Panc1 (cell line): ENCODE data around the gene RGS12. TPM values are rescaled to one million over a fixed set of nuclear protein-coding genes. Genes with fewer than 3 reads are reported as not detected.

ENCODE experiments used
- ATAC-seq: fragments of 200-7000 bp; cut with Tn5 transposase; 2 replicates; pipeline ENCODE4 v1.9.1; 2020; ENCODE audit warnings: mild to moderate bottlenecking, moderate library complexity
- BruUV-seq: library from RNA; stranded (reverse); fragments of 400-500 nt; replicated peaks from 2 replicates; lab custom pipeline; 2021; lab: Mats Ljungman, UMichigan
- CTCF ChIA-PET: fragments of 300-600 bp; sonication (Branson Sonifier 250); formaldehyde crosslinking; loops from one replicate; lab custom pipeline; 2022; ENCODE audit warnings: antibody characterized with exemption; lab: Charles Lee
- POLR2A ChIA-PET: fragments of 300-600 bp; sonication (Branson Sonifier 250); formaldehyde crosslinking; loops from one replicate; lab custom pipeline; 2022; ENCODE audit warnings: antibody characterized with exemption; lab: Charles Lee
- DNase-seq: peaks from one replicate; pipeline ENCODE4 v3.0.0-alpha.2; 2010; ENCODE audit warnings: low read depth, low spot score
- H3K27ac ChIP-seq: 2 replicates; pipeline ENCODE4 v1.5.1; 2011; ENCODE audit warnings: mild to moderate bottlenecking, low read length, inconsistent platforms
- H3K27me3 ChIP-seq: fragments of 200-500 bp; sonication (Bioruptor generic); 2 replicates; pipeline ENCODE4 v1.6.0; 2014; ENCODE audit warnings: low read length, inconsistent platforms; ENCODE audit not compliant: control insufficient read depth, insufficient read depth
- H3K36me3 ChIP-seq: fragments of 200-500 bp; sonication (Bioruptor generic); 2 replicates; pipeline ENCODE4 v1.5.1; 2014; ENCODE audit warnings: inconsistent platforms, mild to moderate bottlenecking, low read length, moderate library complexity; ENCODE audit not compliant: control insufficient read depth, insufficient read depth
- H3K4me1 ChIP-seq: 2 replicates; pipeline ENCODE4 v1.5.1; 2011; ENCODE audit warnings: inconsistent platforms, mild to moderate bottlenecking, low read length, moderate library complexity; ENCODE audit not compliant: control insufficient read depth, insufficient read depth
- H3K4me3 ChIP-seq, 2 experiments: 2 replicates each; pipeline ENCODE4 v1.5.1; 2011 to 2012; ENCODE audit warnings: low read depth in 2 of 2, low read length in 2 of 2, mild to moderate bottlenecking in 2 of 2, inconsistent platforms in 1 of 2, moderate library complexity in 1 of 2
- H3K9me3 ChIP-seq: fragments of 200-500 bp; sonication (Bioruptor generic); 2 replicates; pipeline ENCODE4 v1.5.1; 2014; ENCODE audit warnings: low read depth, mild to moderate bottlenecking, inconsistent platforms, low read length, moderate library complexity; ENCODE audit not compliant: control insufficient read depth, insufficient read depth
- POLR2AphosphoS5 ChIP-seq: IDR thresholded peaks from 2 replicates; pipeline ENCODE4 v1.6.1; 2012; ENCODE audit warnings: mild to moderate bottlenecking, low read depth, low read length, moderate library complexity
- REST ChIP-seq, 2 experiments: IDR thresholded peaks; 2 replicates each; pipeline ENCODE4 v1.6.1; 2011 to 2012; ENCODE audit warnings: low read depth in 2 of 2, control low read depth in 1 of 2, low read length in 1 of 2, mild to moderate bottlenecking in 1 of 2, moderate library complexity in 1 of 2; ENCODE audit not compliant: insufficient read depth in 1 of 2
- SIN3A ChIP-seq: IDR thresholded peaks from 2 replicates; pipeline ENCODE4 v1.6.1; 2012; ENCODE audit warnings: low read depth, mild to moderate bottlenecking, low read length, moderate library complexity, borderline replicate concordance; ENCODE audit not compliant: insufficient read depth
- TCF7L2 ChIP-seq: IDR thresholded peaks from 2 replicates; pipeline ENCODE4 v1.6.1; 2011; ENCODE audit warnings: mild to moderate bottlenecking, low read depth, low read length, inconsistent platforms
- in situ Hi-C: cut with HindIII; loops from 2 replicates; pipeline ENCODE4 v1.10.0; 2016; ENCODE audit warnings: low sequenced_read_pairs, low pct_unique_long_range_greater_than_20kb
- intact Hi-C: fragments of 100-400 bp; cut with micrococcal nuclease; formaldehyde crosslinking; loops from one replicate; pipeline ENCODE4 v1.10.0; 2022; ENCODE audit not compliant: unreplicated experiment
- total RNA-seq: library from RNA; stranded (reverse); gene quantifications from one replicate; pipeline ENCODE4 v1.2.1, GENCODE V29; 2021; ENCODE audit not compliant: unreplicated experiment
- TF ChIP-seq, protein P1 (sequence below): fragments of 450-650 bp; IDR thresholded peaks from 2 replicates; pipeline ENCODE4 v1.5.1; 2017; ENCODE audit warnings: mild to moderate bottlenecking

Gene RGS12
- total RNA-seq, 1 experiment from 2014 or later = 24.3 TPM

GRCh38 chr4:3329887-3330286, 37.1 kb downstream of the RGS12 start:
- H3K4me1 ChIP-seq = no peaks in the 10 kb centered on the region
- no peak overlapping the region for H3K27ac ChIP-seq
- no peaks in the 10 kb centered on the region for H3K36me3 ChIP-seq
- in situ Hi-C loops = no loop called here
- BruUV-seq = no TSS peak
- no peak for TF ChIP-seq SIN3A
- POLR2A ChIA-PET = no interaction called here
- no peak overlapping the region for H3K4me3 ChIP-seq
- DNase-seq (no peak), ATAC-seq (no peak)
- intact Hi-C loops = no loop called here
- H3K27me3 ChIP-seq = no peaks in the 10 kb centered on the region
- CTCF ChIA-PET = no interaction called here
- H3K9me3 ChIP-seq = no peaks in the 10 kb centered on the region

GRCh38 chr4:3330707-3331106, 37.9 kb downstream of the RGS12 start:
- DNase-seq (no peak), ATAC-seq (no peak)
- H3K27me3 ChIP-seq = no peaks in the 10 kb centered on the region
- CTCF ChIA-PET = no interaction called here
- in situ Hi-C loops (no loop called here), intact Hi-C loops (no loop called here)
- no peak overlapping the region for H3K4me3 ChIP-seq
- no peak for TF ChIP-seq POLR2AphosphoS5
- no peak for TF ChIP-seq TCF7L2
- no peak for TF ChIP-seq SIN3A
- TF ChIP-seq REST (IDR thresholded peaks at IDR 0.05; ENCODE audit: insufficient read depth in 1 of 2, low read depth in 2 of 2, low read length in 1 of 2) = no peak
- TF ChIP-seq, protein P1, sequence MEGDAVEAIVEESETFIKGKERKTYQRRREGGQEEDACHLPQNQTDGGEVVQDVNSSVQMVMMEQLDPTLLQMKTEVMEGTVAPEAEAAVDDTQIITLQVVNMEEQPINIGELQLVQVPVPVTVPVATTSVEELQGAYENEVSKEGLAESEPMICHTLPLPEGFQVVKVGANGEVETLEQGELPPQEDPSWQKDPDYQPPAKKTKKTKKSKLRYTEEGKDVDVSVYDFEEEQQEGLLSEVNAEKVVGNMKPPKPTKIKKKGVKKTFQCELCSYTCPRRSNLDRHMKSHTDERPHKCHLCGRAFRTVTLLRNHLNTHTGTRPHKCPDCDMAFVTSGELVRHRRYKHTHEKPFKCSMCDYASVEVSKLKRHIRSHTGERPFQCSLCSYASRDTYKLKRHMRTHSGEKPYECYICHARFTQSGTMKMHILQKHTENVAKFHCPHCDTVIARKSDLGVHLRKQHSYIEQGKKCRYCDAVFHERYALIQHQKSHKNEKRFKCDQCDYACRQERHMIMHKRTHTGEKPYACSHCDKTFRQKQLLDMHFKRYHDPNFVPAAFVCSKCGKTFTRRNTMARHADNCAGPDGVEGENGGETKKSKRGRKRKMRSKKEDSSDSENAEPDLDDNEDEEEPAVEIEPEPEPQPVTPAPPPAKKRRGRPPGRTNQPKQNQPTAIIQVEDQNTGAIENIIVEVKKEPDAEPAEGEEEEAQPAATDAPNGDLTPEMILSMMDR = no peak
- no peaks in the 10 kb centered on the region for H3K9me3 ChIP-seq
- BruUV-seq = no TSS peak
- H3K4me1 ChIP-seq = no peaks in the 10 kb centered on the region; the same call in 1 of the 2 replicates
- POLR2A ChIA-PET = no interaction called here
- no peaks in the 10 kb centered on the region for H3K36me3 ChIP-seq
- H3K27ac ChIP-seq = no peak overlapping the region

DNA sequence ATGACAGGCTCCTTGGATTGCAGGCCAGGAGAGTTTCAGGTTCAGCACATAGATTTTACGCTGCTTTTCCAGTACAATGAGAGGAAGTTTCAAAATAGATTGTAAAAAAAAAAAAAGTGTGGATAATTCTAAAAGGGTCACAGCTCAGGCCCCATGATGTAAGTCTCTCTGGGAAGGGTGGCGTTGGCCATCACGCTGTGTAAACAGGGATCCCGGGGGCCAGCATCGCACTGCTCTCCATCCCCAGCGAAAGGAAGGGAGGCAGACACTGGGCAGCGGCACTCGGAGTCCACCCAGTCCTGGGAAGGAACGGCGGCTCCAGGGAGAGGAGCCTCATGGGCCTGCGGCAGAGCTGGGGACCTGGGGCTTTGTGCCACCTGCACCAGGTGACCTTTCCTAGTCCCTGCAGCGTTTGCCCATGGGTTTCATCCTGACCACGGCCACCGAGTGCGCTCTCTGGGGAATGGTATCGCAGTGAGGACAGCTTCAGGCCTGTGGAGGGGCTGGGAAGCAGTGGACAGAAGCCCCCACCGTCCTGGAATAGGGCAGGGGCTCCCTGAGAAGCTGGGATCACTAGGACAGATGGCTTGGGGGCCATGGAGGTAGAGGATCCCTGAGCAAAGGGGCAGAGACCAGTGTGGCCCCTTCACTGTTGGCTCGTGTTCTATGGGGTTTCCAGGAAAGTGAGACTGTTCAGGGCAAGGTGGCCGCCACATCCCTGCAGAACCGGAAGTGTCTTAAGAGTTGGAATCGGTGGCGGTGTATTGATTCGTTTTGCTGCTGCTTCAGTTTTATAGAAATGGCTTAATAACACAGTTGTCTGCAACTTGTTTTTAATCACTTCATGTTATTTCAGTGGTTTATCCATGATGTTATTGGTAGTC, 38.9 kb downstream of the RGS12 start:
- no peak for DNase-seq
- Histone ChIP-seq H3K27ac (no peak overlapping the region), H3K4me1 (no peaks in the 10 kb centered on the region; the same call in 1 of the 2 replicates), H3K9me3 (no peaks in the 10 kb centered on the region), H3K36me3 (no peaks in the 10 kb centered on the region), H3K4me3 (no peak overlapping the region), H3K27me3 (no peaks in the 10 kb centered on the region)
- intact Hi-C loops = no loop called here
- BruUV-seq = no TSS peak
- ChIA-PET POLR2A (no interaction called here), CTCF (no interaction called here)
- in situ Hi-C loops = no loop called here
- TF ChIP-seq TCF7L2 = no peak
- TF ChIP-seq REST (IDR thresholded peaks at IDR 0.05; ENCODE audit: insufficient read depth in 1 of 2, low read depth in 2 of 2, low read length in 1 of 2) = no peak
- TF ChIP-seq POLR2AphosphoS5 = no peak
- TF ChIP-seq, protein P1 = no peak
- TF ChIP-seq SIN3A = no peak
- no peak for ATAC-seq
